Measurements from ENCODE around the gene LILRB3.
"Not testable (repeated sequence)": the region's sequence is repeated elsewhere in the genome, so short reads cannot be mapped to it uniquely, and the experiment has no call there.

LILRB3 gene

DNA sequence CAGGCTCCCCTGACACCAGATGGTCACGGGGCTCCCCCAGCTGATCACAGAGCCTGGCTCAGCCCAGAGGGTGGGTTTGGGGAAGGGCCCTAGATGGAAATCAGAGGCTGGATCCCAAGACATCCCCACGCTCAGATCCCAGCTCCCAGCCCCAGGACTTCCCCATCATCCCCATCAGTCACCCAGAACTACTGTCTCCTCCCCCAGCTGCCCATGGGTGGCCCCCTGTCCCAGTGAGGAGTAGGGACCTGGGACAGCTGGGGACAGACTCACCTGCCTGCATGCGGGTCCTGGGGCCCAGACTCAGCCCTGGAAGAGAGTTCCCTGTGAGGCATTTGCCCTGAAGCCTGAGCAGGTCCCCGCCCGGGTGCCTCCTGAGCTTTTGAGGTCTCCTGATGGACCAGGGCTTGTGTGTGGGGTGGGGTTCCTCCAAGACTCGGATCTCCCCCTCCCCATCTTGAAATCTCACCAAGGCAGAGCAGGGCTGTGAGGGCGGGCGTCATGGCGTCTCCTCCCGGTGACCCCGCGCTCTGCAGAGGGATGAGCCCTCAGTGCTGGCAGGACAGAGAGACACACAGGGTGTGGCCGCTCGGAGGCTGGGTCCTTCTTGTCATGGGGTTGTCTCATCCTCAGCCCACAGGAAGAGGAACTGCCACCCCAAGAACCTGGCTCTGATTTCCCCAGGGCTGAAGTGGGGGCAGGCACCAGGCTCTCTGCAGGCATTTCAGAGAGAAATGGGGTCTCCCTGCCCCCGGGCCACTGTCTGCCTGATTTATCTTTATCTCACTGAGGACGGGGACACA, at the start of gene LILRB3:
LILRB3 (minus strand) TSS at position 534 of the 803 bp plus-strand sequence; CDS start at position 503, 31 bp downstream.
- not testable (repeated sequence) for H3K27me3 Mint-ChIP-seq; H3K9me3 Mint-ChIP-seq (ENCODE audit: low read depth); H3K27ac Mint-ChIP-seq; H3K4me1 Mint-ChIP-seq (ENCODE audit: low read depth); H3K36me3 Mint-ChIP-seq; H3K4me3 Mint-ChIP-seq

DNA sequence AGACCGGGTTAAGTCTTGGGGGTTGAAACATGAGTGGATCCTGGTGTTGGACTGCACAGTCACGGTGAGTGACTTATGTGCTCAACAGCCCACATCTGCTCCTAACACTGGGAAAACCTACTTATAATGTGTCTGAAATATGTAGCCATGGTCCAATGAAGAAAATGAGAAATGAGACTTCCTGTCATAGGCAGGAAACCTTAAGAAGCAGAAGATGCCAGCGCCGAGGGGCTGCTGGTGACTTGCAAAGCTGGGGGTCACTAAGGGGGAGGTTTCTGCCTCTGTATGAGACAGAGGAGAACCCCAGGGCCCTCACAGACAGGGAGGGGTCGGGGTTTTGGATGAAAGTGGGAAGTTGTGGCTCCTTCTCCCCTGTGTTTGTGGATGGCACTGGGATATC, 49.4 kb upstream of the LILRB3 start:
- not testable (repeated sequence) for H3K9me3 Mint-ChIP-seq (ENCODE audit: low read depth); H3K4me1 Mint-ChIP-seq (ENCODE audit: low read depth); H3K27me3 Mint-ChIP-seq; H3K27ac Mint-ChIP-seq; H3K36me3 Mint-ChIP-seq; H3K4me3 Mint-ChIP-seq

DNA sequence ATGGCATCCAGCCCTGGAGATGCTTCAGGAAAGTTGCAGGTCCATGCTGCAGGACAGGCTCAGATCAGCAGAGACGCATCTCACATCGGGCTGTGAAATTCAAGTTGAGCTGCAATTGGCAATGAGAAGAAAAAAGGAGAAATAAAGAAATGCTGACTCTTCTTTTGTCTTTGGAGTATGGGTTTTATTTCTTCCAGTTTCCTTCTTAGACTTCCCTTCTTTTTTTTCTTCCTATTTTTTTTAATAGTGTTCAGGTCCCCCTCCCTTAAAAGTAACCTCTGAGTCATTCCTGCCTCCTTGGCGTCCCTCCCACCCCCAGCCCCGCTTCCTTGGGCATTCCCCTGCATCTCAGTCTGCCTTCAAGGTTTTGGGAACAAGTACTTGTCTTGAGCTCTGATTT, 48.8 kb upstream of the LILRB3 start:
- H3K4me1 Mint-ChIP-seq (ENCODE audit: low read depth); H3K27me3 Mint-ChIP-seq; H3K9me3 Mint-ChIP-seq (ENCODE audit: low read depth); H3K27ac Mint-ChIP-seq; H3K4me3 Mint-ChIP-seq; H3K36me3 Mint-ChIP-seq: not testable (repeated sequence)

DNA sequence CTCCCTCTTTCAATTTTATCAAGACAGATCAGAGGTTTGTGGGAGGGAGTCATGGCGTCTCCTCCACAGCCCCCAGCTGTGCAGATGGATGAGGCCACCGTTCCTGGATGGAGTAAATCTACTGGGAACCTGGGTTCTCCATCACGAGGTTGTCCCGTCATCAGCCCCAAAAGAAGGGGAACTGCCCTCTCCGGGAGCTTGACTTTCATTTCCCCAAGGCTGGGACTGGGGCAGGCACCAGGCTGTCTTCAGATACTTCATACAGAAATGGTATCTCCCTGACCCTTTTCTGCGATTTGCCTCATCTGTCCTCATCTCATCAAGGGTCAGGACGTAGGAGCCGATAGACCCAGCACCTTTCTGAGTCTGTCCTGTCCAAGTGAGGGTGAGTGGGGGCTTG, 48.3 kb upstream of the LILRB3 start:
- peaks cover 8% of the 10 kb centered on the region for H3K27me3 Mint-ChIP-seq
- H3K9me3 Mint-ChIP-seq (ENCODE audit: low read depth) = no peaks in the 10 kb centered on the region
- no peak overlapping the region for H3K4me3 Mint-ChIP-seq
- no peaks in the 10 kb centered on the region for H3K36me3 Mint-ChIP-seq
- H3K27ac Mint-ChIP-seq = no peak overlapping the region
- H3K4me1 Mint-ChIP-seq (ENCODE audit: low read depth) = no peaks in the 10 kb centered on the region

DNA sequence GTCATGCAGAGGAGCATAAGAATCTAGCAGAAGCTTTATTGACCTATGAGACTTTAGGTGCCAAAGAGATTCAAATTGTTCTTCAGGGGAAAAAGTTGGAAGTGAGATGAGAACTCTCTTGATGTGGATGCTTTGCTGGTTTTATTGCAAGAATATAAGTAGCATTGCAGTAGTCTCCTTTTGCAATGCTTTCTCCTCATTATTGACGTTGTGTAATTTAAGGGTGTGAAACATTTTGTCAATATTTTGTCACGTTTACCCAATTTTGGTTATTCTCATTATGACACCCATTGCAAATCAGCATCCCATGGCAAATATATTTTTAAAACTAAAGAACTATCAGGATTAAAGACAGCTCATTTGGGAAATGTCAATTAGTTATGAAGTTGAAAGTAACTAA, 46.1 kb upstream of the LILRB3 start:
- Mint-ChIP-seq H3K27me3 (peaks cover 16% of the 10 kb centered on the region), H3K4me1 (ENCODE audit: low read depth) (no peaks in the 10 kb centered on the region), H3K9me3 (ENCODE audit: low read depth) (no peaks in the 10 kb centered on the region), H3K4me3 (no peak overlapping the region), H3K36me3 (no peaks in the 10 kb centered on the region), H3K27ac (no peak overlapping the region)

DNA sequence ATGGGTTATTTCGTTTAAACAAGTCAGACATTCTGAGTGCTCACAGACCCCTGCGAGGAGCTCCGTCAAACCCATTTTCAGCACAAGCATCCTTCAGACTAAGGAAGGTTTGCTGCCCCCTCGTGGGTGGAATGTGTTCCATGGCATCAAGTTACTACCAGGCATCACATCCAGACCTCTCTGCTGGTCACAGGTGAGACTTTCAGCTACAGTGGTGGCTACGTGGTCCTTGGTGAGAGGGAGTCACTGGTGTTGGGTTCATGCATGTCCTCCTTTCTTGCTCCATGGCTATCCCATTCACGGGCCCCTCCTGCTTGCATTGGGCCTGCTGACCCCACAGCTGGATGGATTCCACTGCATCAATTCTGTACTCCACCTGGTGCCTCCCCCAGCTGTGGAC, 43.3 kb upstream of the LILRB3 start:
- H3K4me3 Mint-ChIP-seq = no peak overlapping the region
- H3K4me1 Mint-ChIP-seq (ENCODE audit: low read depth) = no peaks in the 10 kb centered on the region
- H3K27me3 Mint-ChIP-seq = peaks cover 12% of the 10 kb centered on the region
- H3K27ac Mint-ChIP-seq = no peak overlapping the region
- H3K36me3 Mint-ChIP-seq = no peaks in the 10 kb centered on the region
- no peaks in the 10 kb centered on the region for H3K9me3 Mint-ChIP-seq (ENCODE audit: low read depth)

DNA sequence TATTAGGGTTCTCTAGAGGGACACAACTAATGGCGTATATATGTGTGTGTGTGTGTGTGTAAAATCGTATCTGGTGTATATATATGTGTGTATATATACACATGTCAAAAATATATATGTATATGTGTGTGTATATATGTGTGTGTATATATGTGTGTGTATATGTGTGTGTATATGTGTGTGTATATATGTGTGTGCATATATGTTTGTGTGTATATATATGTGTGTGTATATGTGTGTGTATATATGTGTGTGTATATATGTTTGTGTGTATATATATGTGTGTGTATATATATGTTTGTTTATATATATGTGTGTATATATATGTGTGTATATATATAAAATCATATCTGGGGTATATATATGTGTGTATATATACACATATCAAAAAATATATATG, 39.7 kb upstream of the LILRB3 start:
- H3K27ac Mint-ChIP-seq = no peak overlapping the region
- H3K4me3 Mint-ChIP-seq = no peak overlapping the region
- H3K9me3 Mint-ChIP-seq (ENCODE audit: low read depth) = no peaks in the 10 kb centered on the region
- no peaks in the 10 kb centered on the region for H3K4me1 Mint-ChIP-seq (ENCODE audit: low read depth)
- peaks cover 8% of the 10 kb centered on the region for H3K27me3 Mint-ChIP-seq
- H3K36me3 Mint-ChIP-seq = no peaks in the 10 kb centered on the region

DNA sequence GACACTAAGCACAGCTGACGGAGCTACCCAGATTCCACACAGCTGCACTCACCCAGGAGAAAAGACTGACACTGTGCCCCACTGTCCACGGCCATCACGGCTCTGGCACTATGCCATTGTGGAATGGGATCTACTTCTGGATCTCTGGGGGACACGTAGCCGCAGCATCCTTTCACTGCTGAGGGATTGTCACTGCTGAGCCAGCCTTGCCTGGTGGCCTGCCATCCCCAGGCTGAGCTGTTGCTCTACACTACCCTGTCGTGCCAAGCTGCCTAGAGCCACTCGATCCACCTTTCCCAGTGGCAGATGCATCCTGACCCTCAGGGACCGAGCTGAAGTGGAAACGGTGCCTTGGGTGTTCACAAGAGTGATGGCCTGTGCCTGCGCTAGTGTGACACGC, 39.3 kb upstream of the LILRB3 start:
- Mint-ChIP-seq H3K4me3 (no peak overlapping the region), H3K36me3 (no peaks in the 10 kb centered on the region), H3K27me3 (peaks cover 8% of the 10 kb centered on the region), H3K27ac (no peak overlapping the region), H3K9me3 (ENCODE audit: low read depth) (no peaks in the 10 kb centered on the region), H3K4me1 (ENCODE audit: low read depth) (no peaks in the 10 kb centered on the region)

DNA sequence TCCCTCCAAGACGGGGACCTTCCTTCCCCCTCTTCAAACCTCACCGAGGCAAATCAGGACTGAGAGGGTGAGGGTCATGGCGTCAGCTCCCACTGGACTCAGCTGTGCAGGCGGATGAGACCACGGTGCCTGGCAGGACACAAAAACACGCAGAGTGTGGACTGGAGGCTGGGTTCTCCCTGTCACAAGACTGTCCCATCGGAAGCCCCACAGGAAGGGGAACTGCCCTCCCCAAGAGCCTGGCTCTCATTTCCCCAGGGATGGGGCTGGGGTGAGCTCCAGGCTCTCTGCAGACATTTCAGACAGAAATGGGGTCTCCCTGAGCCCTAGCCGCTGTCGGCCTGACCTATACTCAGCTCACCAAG, 34.3 kb upstream of the LILRB3 start, which contains the start of gene LILRB5:
LILRB5 (minus strand) TSS at position 158 of the 365 bp plus-strand sequence; CDS start at position 78, 80 bp downstream.
- Mint-ChIP-seq H3K27ac (no peak within 1 kb of the TSS), H3K4me3 (no peak within 1 kb of the TSS), H3K4me1 (ENCODE audit: low read depth) (no peaks in the 10 kb centered on the region), H3K9me3 (ENCODE audit: low read depth) (no peaks in the 10 kb centered on the region), H3K36me3 (no peaks in the 10 kb centered on the region), H3K27me3 (no peaks in the 10 kb centered on the region)

DNA sequence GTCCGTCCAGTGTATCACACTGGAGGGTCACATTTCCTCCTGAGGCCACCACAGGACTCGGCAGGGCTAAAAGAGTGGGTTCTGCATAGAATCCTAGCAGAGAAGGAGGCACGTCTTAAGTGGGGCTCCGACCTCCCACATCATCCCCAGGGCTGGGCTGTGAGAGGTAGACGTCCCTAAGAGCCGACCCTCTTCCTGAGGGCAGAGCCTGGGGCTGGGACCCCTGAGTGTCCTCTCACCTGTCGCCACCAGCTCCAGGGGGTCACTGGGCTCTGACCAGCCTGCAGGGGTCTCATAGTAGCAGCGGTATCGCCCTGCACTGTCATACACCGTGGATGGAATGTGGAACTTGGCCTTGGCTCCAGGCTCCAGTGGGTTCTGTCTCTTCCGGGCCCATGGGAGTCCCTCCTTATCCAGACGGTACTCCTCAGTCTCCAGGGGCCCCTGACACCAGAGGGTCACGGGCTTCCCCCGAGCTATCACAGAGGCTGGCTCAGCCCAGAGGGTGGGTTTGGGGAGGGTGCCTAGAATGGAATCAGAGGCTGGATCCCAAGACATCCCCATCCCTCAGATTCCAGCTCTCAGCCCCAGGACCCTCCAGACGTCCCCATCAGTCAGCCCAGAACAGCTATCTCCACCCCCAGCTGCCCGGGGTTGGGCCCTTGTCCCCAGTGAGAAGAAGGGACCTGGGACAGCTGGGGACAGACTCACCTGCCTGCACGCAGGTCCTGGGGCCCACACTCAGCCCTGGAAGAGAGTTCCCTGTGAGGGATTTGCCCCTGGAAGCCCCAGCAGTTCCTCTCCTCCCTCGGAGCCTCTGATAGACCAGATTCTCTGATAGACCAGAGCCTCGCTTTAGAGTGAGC, 33.7 kb upstream of the LILRB3 start:
- no peaks in the 10 kb centered on the region for H3K27me3 Mint-ChIP-seq
- no peaks in the 10 kb centered on the region for H3K36me3 Mint-ChIP-seq
- H3K4me3 Mint-ChIP-seq = no peak overlapping the region
- no peaks in the 10 kb centered on the region for H3K4me1 Mint-ChIP-seq (ENCODE audit: low read depth)
- H3K9me3 Mint-ChIP-seq (ENCODE audit: low read depth) = no peaks in the 10 kb centered on the region
- H3K27ac Mint-ChIP-seq = no peak overlapping the region

DNA sequence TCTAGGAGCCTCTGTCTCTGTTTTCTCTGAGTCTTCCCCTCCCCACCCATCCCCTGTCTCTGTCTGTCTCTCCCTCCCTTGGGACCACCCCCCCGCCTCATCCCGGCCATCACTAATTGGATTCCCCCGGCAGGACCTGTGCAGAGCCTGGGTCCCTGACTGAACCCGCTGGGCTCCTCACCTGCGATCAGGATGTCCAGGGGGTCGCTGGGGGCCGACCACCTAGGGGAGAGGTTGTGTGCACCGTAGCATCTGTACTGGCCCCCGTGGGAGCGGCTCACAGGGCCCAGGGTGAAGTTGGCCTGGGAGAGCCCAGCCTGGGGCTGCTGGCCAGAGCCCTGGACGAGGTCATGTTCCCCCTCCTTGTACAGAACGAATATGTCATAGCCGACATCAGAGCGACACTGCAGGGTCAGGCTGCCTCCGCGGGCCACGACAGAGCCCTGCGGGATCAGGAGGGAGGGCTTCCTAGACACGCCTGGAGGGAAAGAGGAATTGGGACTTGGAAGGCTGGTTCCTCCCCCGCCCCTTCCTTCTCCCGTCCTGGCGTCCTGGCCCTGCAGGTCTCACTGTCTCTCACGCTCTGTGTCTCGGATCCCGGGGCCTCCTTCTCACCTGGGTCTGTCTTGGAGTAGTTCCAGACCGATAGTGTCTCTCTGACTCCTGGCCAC, 32.4 kb upstream of the LILRB3 start:
- H3K27ac Mint-ChIP-seq = no peak overlapping the region
- no peaks in the 10 kb centered on the region for H3K9me3 Mint-ChIP-seq (ENCODE audit: low read depth)
- no peaks in the 10 kb centered on the region for H3K36me3 Mint-ChIP-seq
- no peaks in the 10 kb centered on the region for H3K27me3 Mint-ChIP-seq
- no peak overlapping the region for H3K4me3 Mint-ChIP-seq
- H3K4me1 Mint-ChIP-seq (ENCODE audit: low read depth) = no peaks in the 10 kb centered on the region

DNA sequence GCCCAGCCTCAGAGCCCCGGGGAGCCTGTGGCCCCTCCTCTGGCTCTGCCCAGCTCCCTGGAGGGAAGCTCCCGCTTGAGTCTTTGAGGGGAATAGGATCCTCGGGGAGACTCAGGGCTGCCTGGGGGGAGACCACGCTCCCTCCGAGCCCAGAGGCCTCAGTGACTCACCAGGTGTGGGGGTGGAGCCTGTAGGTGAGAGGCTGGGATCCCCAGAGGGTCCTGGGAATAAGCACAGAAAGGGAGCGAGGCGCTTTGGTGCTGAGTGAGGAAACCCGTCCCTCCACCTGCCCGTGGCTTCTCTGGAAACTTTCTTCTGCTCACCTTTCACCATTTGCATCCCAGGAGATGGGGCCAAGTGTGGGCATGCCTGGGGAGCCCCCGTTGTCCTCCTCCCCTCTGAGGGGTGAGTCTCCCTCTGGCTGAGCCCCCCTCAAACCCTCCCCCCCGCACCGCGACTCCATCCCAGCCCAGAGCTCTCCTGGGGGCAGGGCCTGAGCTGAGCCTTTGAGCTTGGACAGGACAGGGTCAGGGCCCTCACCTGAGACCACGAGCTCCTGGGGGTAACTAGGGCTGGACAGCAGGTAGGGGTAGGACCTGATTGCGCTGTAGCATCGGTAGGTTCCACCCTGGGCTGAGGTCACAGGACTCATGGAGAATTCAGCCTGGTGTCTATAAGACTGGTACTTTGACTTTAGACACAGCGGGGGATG, 31.5 kb upstream of the LILRB3 start:
- H3K27ac Mint-ChIP-seq = no peak overlapping the region
- no peaks in the 10 kb centered on the region for H3K4me1 Mint-ChIP-seq (ENCODE audit: low read depth)
- H3K36me3 Mint-ChIP-seq = no peaks in the 10 kb centered on the region
- no peaks in the 10 kb centered on the region for H3K27me3 Mint-ChIP-seq
- no peaks in the 10 kb centered on the region for H3K9me3 Mint-ChIP-seq (ENCODE audit: low read depth)
- H3K4me3 Mint-ChIP-seq = no peak overlapping the region

DNA sequence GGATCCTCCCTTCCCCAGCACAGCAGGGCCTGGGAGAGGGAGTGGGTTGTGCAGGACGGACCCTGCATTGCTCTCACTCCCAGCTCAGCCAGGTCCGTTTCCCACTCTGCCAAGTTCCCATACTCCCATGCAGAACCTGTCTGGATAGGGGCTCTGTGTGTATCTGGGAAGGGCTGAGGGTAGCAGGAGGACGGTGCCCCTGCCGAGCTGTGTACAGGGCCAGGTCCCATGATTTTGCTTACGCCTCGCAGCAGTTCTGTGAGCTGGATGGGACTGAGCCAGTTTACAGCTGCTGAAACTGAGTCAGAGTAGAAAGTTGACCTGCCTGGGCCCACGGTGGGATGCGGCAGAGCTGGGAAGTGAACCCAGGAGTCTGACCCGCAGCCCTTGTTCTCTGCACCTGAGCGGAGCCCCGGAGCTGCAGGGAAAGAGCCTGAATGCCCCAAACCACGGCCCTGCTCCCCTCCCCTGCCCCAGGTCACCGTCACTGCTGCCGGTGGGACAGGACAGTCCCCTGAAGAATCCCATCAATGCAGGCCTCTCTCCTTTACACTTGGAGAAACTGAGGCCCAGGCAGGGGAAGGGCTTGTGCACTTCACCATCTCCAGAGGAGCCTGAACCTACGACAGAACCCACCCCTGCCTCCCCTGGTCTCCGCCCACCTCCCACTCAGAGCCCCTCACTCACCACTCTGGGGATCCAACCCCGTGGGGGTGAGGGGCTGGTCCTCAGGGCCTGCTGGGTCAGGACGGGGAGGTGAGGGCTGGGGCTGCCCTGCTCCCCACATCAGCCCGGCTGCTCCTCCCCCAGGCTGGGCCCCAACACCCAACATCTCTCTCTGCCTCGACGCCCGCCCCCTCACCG, 30.8 kb upstream of the LILRB3 start:
- Mint-ChIP-seq H3K4me3 (no peak overlapping the region), H3K4me1 (ENCODE audit: low read depth) (no peaks in the 10 kb centered on the region), H3K9me3 (ENCODE audit: low read depth) (no peaks in the 10 kb centered on the region), H3K36me3 (no peaks in the 10 kb centered on the region), H3K27me3 (no peaks in the 10 kb centered on the region), H3K27ac (no peak overlapping the region)

DNA sequence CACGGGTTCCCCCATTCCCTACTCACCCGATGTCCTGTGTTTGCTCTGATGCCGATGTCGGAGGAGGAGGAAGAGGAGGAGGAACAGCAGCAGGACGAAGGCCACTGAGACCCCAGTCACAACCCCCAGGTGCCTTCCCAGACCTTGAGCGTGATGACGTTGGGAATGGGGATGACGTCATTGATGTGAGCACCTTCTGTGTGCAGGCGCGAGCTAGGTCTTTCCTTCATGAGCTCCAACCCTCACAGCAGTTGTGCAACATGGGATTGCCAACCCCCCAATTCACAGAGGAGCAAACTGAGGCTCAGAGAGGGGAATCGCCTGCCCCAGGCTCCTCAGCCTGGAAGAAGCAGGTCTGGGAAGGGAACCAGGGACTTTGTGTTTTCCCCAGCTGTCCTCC, 30.0 kb upstream of the LILRB3 start:
- Mint-ChIP-seq H3K4me1 (ENCODE audit: low read depth) (peaks cover 5% of the 10 kb centered on the region), H3K27me3 (no peaks in the 10 kb centered on the region), H3K9me3 (ENCODE audit: low read depth) (no peaks in the 10 kb centered on the region), H3K36me3 (no peaks in the 10 kb centered on the region), H3K4me3 (no peak overlapping the region), H3K27ac (no peak overlapping the region)

All from activated naive CD8-positive, alpha-beta T cell (primary cell).